Stimulated activated CD8-positive, alpha-beta memory T cell treated with anti-CD3 and anti-CD28 coated beads, Interleukin-15, amount 100 ng/mL, for 1 hour (primary cell): Measurements from ENCODE around the gene PCLAF.
"Not testable (repeated sequence)": the region's sequence is repeated elsewhere in the genome, so short reads cannot be mapped to it uniquely, and the experiment has no call there.

Experiments
- DNase-seq: peaks from one replicate; pipeline ENCODE4 v3.0.0-alpha.2; 2020; ENCODE audit warnings: low read depth

The PCLAF gene

DNA sequence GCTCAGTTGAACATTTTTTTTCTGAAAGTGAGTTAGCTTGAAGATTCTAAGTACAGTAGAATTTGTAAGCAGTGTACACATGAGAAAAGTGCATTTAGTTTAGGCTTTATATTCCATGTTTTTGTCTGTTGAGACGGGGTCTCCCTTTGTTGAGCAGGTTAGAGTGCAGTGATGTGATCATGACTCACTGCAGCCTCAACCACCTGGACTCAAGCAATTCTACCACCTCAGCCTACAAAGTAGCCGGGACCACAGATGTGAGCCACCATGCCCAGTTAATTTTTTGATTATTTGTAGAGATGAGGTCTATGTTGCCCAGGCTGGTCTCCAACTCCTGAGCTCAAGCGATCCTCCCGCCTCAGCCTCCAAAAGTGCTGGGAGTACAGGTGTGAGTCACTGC lies 20.0 kb downstream of the PCLAF start:
- DNase-seq, result no peak

DNA sequence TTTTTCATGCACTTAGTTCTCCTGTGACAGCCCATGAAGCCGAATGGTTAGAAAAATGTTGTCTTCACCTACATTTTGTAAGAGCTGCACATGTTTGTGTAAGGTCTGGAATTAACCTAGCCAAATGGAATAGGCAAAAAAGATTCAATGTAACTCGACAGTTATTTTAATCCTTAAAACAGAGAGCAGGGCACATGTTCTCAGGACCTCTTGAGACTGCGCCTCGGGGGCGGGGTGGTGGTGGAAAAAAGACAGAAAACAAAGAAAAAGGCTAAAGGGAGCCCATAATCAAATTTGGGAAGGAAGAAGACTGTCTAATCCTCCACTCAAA lies 24.6 kb downstream of the PCLAF start:
- DNase-seq, result no peak

DNA sequence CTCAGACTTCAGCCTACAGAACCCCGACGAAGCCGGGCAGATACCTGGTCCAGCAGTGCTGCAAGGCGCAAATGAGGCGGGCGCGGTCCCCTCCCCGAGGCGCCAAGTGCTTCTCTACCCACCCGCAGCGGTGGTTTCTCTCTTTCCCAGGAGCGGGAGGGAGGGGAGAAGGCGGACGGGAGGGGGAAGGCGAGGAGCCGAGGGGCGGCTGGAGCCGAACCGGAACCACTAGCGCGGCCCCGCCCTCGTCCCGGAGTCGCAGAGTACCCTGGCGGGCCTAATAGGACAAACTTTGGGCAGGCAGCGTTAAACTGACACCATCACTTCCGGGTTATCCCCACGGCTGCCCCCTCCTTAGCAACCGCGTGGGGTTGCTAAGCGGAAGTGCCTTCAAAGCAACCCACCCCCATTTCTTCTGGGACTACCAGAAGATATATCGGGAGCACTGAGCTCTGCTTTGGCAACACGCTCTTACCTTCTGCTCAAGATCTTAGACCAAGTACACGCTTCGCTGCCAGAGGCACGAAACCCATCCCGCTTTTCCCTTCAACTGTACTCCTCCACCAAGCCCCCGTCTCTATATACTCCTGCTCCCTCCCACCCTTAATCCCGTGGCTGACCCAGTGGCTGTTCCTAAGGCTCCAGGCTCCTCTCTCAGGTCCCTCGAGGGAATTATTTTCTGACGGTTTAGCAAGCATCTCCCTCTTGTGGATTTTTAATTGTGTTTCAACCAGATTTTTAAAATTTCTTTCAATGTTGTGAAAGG lies 25.1 kb downstream of the PCLAF start, which contains the start of gene CSNK1G1:
Gene CSNK1G1, minus strand, starts transcription at position 230 of the 766 bp plus-strand sequence. CDS start 55,674 bp downstream, outside the sequence.
- peak; percentile 84 for DNase-seq

DNA sequence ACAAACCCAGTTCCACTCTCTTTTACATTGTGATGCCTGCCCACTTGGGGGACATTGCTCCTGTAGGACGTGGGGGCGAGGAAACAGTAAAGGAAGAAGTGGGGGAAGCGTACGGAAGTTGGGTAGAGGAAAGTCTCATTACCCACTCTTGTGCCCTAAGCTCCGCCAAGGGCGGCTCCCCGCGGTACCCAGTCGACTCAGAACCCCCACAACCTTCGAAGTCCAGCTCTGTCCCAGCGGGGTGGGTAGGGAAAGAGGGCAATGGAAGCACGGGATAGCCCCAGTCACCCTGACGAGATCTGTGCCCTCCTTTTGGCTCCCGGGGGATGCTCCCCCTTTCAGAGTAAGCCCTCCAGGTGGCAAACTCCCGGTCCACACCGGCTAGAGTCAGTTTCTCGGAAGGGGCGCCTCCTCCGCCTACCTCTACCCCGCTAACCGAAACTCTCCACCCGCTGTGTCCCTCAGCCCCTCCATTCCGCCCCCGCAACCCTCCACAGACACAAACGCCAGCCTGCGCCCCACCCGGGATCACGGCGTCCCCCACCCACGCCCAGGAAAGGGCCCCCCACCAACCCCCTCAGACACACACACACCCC lies 25.8 kb downstream of the PCLAF start:
- no peak for DNase-seq

DNA sequence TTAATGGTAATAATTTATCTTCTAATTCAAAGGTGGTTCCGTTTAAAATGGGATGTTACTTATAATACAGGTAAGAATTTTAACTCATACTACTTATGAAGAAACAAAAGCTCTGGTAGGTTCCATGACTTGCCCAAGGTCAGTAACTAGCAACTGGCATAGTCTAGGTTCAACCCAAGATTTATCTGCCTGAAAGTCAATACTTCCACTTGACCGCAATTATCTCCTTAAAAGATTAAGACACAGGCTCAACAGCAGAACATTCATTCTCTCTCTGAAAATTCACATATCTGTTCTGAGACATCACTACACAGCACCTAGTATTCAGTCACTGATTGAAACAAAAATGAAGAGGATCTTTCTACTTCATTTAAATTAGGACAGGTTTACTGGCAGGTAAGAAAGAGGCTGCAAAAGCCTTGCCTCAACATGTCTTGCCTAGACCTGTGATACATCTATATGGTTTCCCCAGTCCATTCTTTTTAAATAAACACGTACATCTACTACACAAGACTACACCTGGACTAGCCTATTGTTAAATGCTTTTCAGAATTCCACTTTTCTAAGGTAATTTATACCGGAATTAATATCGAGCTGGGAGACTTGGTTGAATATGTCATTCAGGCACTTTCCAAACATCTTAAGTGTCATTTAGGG lies 26.4 kb downstream of the PCLAF start:
- no peak for DNase-seq

DNA sequence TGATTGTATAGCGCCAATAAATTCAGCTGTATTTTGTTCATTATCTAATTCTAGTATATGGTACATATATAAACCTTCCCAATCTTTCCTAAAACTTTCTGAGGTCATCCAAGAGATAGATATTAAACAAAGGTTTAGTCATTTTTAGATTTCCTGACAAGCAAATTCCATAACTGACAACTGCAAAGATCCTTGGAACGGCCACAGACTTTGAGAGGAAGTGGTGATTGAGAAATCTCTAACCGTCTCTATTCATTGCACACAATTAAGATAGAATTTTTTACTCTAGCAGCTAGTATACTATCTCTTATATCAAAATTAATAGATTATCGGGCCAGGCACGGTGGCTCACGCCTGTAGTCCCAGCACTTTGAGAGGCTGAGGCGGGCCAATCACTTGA lies 30.0 kb downstream of the PCLAF start:
- no peak for DNase-seq

DNA sequence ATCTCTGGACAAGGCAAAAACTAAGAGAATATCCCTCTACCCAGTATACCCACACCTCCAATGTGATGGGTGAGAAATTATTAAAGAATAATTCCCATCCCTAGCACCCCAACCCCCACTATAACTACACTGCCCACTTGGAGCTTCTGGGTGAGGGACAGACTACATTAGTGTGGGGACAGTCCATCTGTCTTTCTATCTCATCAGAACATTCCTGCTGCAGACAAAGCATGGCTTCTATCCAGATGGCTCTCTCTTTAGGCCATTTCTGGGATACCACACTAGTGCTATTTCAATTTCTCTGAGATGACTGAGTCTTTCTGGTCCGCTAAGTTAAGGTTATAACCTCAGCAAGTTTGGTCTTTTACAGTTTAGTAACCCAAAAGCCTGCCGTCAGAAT lies 31.9 kb downstream of the PCLAF start:
- no peak for DNase-seq

DNA sequence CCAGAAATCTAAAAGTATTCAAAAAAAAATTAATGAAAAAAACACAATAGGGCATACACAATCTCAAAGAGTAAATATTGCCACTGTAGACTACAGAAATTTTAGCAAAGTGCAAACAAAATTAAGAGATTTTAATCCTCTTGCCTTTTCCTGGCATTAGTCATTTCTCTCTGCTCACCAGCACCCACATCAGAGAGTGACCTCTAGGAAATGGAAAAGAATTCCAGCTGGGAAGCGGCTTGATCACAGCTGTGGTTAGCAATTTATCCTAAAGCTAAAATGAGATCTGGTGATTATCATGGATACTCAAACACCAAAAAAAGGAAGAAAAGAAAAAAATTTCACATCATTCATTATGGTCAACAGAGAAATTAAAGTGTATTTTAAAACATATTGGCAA lies 32.8 kb downstream of the PCLAF start:
- DNase-seq, result no peak

DNA sequence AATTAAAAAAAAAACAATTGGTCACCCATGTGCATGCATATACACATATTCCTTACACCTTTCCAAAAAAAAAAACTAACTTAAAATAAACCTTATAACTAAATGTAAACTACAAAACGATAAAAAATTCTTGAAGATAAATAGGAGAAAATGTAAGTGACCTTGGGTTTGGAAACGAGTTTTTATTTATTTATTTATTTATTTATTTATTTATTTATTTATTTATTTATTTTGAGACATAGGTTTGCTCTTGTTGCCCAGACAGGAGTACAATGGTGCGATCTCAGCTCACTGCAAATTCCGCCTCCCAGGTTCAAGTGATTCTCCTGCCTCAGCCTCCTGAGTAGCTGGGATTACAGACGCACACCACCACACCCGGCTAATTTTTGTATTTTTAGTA lies 35.0 kb downstream of the PCLAF start:
- not testable (repeated sequence) for DNase-seq

DNA sequence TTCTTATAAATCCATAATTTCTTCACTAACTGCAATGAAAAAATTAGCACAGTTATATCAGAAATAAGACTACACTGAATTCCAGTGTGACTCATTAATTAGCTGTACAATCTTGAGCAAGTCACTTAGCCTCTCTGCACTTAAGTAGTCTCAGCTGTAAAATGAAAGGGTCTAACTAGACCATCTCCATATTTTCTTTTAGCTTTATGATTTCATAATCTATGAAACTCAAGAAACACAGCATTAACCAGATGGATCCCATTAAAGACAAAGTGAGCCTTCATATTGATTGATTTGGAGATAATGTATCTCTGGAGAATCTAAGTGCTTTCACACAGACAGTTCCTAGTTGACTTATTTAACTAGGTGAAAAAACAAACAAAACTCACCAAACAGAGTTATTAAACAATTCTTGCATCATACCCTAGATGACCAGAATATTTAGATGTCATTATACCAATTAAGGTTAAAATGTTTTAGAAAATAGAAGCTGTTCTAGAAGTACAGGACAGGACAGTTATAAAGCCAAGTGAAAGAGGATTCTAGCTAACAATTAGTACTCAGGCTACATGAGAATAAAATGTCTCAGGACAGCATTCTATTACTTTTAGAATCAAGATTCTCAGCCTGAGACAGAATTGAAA lies 36.5 kb downstream of the PCLAF start:
- DNase-seq, result no peak

DNA sequence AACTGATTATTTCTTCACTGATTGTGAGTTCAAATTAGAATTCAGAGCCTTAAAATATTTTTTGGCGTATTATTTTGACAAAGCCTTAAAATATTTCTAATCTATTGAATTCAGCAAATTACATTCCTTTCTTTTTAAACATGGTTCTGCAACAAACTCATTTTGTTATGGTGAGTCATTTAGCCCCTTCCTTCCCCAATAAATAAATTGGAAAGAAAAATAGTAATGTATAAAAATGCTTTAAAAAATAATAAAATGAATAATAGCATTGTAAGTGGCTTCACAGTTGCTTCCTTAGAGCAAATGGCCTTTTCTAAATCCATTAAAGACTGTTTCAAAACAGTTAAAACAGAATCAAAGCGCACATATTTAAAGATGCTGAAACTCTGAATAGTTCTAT lies 37.4 kb downstream of the PCLAF start:
- DNase-seq, result no peak

DNA sequence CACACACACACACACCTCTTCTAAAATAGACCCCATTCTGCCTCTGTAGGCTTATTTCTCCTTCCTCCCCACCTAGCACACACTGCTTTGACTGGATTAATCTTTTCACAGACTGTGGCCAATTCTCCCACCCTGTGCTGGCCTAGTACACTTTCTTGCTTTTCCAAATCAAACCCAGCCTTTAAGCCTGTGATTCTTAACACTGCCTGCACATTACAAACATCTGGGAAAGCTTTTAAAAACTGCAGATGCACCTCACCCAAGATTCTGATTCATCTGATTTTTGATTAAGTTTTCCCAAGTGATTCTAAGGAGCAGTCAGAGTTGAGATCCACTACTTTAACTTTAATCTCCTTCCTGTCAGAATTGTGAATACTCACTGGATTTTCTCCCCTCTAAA lies 38.0 kb downstream of the PCLAF start:
- no peak for DNase-seq

DNA sequence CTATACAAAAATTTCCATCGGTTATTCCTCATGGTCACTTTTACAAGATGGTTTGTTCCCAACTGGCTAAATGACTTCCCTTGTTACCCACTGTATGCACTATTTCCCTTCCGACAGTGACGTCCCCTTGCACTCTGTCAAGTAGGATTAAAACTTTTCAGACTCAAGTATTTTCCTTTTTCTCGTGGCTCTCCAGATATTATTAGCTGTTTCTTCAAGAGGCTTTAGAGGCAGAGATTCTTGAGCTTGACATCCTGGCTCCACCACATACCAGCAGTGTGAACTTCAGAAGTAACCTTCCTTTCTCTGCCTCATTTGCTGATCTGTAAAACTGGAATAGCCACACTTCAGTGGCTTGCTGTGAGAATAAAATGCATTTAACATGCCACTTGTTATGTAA lies 39.3 kb downstream of the PCLAF start:
- DNase-seq, result no peak

DNA sequence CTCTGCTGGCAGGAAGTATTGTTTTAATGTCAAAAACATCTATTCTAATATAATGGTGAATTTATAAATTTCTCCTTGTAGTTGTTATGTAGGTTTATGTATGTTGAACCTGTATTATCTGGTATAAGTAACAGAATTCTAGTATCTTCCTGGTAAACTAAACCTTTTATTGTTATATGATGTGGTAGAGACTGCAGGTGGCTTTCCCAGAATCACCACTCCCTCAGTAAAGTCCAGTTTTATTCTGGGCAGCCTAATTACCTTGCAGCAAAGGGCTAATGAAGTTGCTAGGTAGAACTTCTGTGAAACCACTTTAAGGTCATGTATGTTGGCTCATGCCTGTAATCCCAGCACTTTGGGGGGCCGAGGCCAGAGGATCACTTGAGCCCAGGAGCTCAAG lies 40.9 kb downstream of the PCLAF start:
- no peak for DNase-seq

DNA sequence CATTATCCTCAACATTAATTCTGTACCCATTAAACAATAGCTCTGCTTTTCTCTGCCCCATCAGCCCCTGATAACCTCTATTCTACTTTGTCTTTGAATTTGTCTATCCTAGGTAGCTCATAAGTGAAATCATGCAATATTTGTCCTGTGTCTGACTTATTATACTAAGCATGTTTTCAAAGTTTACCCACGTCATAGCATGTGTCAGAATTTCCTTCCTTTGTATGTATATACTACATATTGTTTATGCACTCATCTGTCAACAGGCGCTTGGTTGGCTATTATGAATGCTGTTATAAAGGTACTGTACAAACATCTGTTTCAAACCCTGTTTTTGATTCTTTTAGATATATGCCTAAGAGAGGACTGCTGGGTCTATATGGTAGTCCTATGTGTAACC lies 43.5 kb downstream of the PCLAF start:
- DNase-seq, result no peak

DNA sequence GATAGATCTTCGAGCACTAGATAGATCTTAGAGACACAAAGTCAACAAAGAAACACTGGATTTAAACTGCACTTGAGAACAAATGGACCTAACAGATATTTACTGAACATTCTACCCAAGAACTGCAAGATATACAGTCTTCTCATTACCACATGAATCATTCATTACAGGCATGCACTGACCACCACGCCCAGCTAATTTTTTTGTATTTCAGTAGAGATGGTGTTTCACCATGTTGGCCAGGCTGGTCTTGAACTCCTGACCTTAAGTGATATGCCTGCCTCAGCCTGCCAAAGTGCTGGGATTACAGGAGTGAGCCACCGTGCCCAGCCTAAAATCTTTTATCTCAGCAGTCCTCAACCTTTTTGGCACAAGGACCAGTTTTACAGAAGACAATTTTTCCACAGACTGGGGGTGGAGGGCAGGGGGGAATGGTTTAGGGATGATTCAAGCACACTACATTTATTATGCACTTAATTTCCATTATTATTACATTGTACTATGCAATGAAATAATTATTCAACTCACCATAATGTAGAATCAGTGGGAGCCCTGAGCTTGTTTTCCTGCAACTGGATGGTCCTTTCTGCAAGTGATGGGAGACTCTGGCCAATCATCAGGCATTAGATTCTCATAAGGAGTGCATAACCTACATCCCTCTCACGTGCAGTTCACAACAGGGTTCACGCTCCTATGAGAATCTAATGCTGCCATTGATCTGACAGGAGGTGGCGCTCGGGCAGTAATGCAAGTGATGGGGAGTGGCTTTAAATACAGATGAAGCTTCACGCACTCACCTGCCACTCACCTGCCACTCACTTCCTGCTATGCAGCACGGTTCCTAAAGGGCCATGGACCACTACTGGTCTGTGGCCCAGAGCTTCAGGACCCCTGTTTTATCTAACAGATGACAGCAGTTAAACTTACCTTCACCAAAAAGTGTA lies 47.0 kb downstream of the PCLAF start:
- no peak for DNase-seq

DNA sequence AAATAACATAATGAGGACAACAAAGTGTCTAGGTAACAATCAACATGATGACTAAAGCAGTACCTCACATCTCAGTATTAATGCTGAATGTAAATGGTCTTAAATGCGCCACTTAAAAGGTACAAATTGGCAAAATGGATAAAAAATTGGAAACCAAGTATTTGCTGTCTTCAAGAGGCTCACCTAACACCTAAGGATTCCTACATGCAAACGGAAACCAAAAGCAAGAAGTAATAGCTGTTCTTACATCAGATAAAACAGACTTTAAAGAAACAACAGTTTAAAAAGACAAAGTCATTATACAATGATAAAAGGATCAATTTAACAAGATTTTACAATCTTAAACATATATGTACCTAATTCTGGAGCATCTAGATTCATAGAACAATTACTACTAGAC lies 47.7 kb downstream of the PCLAF start:
- no peak for DNase-seq

DNA sequence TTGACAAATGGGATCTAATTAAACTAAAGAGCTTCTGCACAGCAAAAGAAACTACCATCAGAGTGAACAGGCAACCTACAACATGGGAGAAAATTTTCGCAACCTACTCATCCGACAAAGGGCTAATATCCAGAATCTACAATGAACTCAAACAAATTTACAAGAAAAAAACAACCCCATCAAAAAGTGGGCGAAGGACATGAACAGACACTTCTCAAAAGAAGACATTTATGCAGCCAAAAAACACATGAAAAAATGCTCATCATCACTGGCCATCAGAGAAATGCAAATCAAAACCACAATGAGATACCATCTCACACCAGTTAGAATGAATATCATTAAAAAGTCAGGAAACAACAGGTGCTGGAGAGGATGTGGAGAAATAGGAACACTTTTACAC lies 49.6 kb downstream of the PCLAF start:
- not testable (repeated sequence) for DNase-seq

DNA sequence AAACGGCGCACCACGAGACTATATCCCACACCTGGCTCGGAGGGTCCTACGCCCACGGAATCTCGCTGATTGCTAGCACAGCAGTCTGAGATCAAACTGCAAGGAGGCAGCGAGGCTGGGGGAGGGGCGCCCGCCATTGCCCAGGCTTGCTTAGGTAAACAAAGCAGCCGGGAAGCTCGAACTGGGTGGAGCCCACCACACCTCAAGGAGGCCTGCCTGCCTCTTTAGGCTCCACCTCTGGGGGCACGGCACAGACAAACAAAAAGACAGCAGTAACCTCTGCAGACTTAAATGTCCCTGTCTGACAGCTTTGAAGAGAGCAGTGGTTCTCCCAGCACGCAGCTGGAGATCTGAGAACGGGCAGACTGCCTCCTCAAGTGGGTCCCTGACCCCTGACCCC lies 54.3 kb downstream of the PCLAF start:
- not testable (repeated sequence) for DNase-seq

DNA sequence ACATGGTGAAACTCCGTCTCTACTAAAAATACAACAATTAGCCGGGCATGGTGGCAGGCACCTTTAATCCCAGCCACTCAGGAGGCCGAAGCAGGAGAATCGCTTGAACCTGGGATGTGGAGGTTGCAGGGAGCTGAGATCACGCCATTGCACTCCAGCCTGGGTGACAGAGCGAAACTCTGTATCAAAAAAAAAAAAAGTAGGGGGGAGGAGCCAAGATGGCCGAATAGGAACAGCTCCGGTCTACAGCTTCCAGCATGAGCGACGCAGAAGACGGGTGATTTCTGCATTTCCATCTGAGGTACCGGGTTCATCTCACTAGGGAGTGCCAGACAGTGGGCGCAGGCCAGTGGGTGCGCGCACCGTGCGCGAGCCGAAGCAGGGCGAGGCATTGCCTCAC lies 54.8 kb downstream of the PCLAF start:
- DNase-seq, result not testable (repeated sequence)

DNA sequence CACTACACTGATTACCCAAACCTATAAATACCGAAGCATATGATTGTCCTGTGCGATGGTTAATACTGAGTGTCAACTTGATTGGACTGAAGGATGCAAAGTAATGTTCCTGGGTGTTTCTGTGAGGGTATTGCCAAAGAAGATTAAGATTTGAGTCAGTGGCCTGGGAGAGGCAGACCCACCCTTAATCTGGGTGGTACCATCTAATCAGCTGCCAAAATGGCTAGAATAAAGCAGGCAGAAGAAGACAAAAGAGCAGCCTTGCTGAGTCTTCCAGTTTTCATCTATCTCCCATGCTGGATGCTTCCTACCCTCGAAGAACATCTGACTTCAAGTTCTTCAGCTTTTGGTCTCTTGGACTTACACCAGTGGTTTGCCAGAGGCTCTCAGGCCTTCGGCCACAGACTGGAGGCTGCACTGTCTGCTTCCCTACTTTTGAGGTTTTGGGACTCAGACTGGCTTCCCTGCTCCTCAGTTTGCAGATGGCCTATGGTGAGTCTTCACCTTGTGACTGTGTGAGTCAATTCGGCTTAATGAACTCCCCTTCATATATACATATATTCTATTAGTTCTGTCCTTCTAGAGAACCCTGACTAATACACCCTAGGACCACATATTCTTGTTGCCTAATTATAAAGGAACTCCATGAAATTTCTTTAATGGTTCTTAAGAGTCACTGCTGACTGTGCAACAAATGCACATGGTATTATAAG lies 56.9 kb downstream of the PCLAF start:
- DNase-seq, result no peak
